Chondrocyte (in vitro differentiated cells): ENCODE measurements around the gene PLEKHA6. TPM values are rescaled to one million over a fixed set of nuclear protein-coding genes. Genes with fewer than 3 reads are reported as not detected.

Source experiments
- DNase-seq: peaks from one replicate; pipeline ENCODE4 v3.0.0; 2021; ENCODE audit warnings: mixed read lengths, low spot score
- H3K27ac Mint-ChIP-seq: one replicate; pipeline ENCODE4 v1.8.0; 2021; ENCODE audit warnings: mild to moderate bottlenecking, moderate library complexity, mixed read lengths; ENCODE audit not compliant: unreplicated experiment
- H3K27me3 Mint-ChIP-seq: 2 replicates; pipeline ENCODE4 v1.8.0; 2021; ENCODE audit warnings: low read depth, mixed read lengths
- H3K36me3 Mint-ChIP-seq: 2 replicates; pipeline ENCODE4 v1.8.0; 2021; ENCODE audit warnings: low read depth, mixed read lengths
- H3K4me1 Mint-ChIP-seq: 2 replicates; pipeline ENCODE4 v1.8.0; 2021; ENCODE audit warnings: low read depth, mild to moderate bottlenecking, mixed read lengths
- H3K4me3 Mint-ChIP-seq: one replicate; pipeline ENCODE4 v1.8.0; 2021; ENCODE audit warnings: mild to moderate bottlenecking, moderate library complexity, mixed read lengths; ENCODE audit not compliant: unreplicated experiment
- H3K9me3 Mint-ChIP-seq: 2 replicates; pipeline ENCODE4 v1.8.0; 2021; ENCODE audit warnings: low read depth, mixed read lengths
- total RNA-seq: library from RNA; stranded (reverse); gene quantifications from 3 replicates; pipeline ENCODE4 v1.2.1, GENCODE V29; 2021
- TF ChIP-seq, protein P1 (sequence below): fragments of 200-600 bp; sonication (generic); IDR thresholded peaks from 2 replicates; pipeline ENCODE4 v1.5.0; 2021; ENCODE audit warnings: antibody characterized with exemption, mild to moderate bottlenecking, moderate library complexity

Gene PLEKHA6
- total RNA-seq, 1 donor from 2014 or later, result 0.15 TPM

DNA sequence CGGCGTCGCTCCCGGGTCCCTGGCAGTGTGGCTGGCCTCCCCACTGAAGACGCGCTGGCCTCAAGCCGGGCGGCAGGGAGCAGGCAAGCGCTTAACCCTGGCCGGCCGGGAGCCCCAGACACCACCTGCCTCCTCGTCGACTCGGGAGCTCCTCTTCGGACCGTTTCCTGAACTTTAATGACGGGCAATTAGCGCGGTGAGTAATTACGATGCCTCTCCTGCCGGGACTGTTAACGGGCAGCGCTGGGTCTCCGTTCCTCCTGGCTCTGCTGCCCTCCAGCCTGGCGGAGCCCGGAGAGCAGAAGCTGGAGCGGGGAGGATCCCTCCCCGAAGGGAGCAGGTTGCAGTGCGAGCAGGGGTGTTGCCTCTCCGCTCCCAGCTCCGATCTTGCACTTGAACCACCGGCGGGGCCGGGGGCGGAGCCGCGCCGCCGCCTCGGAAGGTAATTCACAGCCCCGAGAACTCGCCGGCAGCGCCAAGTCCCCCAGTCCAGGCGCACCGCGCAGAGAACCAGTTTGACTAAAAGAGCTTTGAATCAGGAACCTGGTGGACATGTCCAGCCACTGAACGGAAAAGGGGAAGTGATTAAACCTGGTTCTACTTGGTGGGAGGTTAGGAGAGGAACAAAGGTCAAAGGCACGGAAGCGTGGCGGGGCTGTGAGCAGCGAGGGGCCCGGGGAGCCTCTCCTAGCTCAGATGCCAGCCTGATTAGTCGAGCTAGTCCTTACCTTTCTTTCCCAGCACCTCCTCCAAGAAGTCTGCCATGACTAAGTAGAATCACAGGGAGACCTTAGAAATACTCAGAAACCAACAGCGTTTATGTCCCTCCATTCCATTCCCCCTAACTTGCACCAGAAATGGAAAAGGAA lies 18.3 kb upstream of the PLEKHA6 start:
- no peak overlapping the region for H3K27ac Mint-ChIP-seq

GRCh38 chr1:204376919-204377799 lies 17.4 kb upstream of the PLEKHA6 start:
- TF ChIP-seq, protein P1, sequence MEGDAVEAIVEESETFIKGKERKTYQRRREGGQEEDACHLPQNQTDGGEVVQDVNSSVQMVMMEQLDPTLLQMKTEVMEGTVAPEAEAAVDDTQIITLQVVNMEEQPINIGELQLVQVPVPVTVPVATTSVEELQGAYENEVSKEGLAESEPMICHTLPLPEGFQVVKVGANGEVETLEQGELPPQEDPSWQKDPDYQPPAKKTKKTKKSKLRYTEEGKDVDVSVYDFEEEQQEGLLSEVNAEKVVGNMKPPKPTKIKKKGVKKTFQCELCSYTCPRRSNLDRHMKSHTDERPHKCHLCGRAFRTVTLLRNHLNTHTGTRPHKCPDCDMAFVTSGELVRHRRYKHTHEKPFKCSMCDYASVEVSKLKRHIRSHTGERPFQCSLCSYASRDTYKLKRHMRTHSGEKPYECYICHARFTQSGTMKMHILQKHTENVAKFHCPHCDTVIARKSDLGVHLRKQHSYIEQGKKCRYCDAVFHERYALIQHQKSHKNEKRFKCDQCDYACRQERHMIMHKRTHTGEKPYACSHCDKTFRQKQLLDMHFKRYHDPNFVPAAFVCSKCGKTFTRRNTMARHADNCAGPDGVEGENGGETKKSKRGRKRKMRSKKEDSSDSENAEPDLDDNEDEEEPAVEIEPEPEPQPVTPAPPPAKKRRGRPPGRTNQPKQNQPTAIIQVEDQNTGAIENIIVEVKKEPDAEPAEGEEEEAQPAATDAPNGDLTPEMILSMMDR, result no peak
- Mint-ChIP-seq H3K9me3 (no peaks in the 10 kb centered on the region), H3K4me3 (peak overlapping the region; percentile 61), H3K36me3 (no peaks in the 10 kb centered on the region), H3K4me1 (peaks cover 10% of the 10 kb centered on the region), H3K27me3 (peaks cover 48% of the 10 kb centered on the region), H3K27ac (no peak overlapping the region)
- DNase-seq, result no peak

More for the DNA sequence above, 18.3 kb upstream of the PLEKHA6 start:
- peaks cover 10% of the 10 kb centered on the region for H3K4me1 Mint-ChIP-seq
- no peaks in the 10 kb centered on the region for H3K9me3 Mint-ChIP-seq
- H3K36me3 Mint-ChIP-seq, result no peaks in the 10 kb centered on the region
- peaks cover 41% of the 10 kb centered on the region for H3K27me3 Mint-ChIP-seq
- H3K4me3 Mint-ChIP-seq, result peak overlapping the region; percentile 75
- TF ChIP-seq, protein P1, result no peak
- no peak for DNase-seq

DNA sequence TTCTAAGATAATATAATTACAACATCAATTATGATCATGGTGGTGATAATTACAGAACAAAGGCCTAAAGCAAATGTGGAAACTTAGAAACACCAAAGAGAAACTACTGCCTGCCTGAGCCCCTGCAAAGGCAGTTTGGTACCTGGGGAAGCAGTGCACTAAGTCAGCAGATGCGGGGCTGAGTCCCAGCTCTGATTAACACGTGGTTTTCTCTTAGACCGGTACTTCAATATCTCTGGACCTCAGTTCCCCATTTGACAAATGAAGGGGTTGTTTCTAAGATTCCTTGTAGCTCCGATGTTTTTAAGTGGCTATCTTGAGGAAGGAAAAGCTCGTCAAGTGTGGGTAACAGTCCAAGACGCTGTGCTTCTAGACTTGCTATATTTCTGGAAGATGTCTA lies 16.7 kb upstream of the PLEKHA6 start:
- no peaks in the 10 kb centered on the region for H3K9me3 Mint-ChIP-seq
- TF ChIP-seq, protein P1, result no peak
- H3K4me3 Mint-ChIP-seq, result no peak overlapping the region
- H3K27me3 Mint-ChIP-seq, result peaks cover 52% of the 10 kb centered on the region
- H3K27ac Mint-ChIP-seq, result no peak overlapping the region
- DNase-seq, result no peak
- H3K4me1 Mint-ChIP-seq, result peaks cover 10% of the 10 kb centered on the region
- no peaks in the 10 kb centered on the region for H3K36me3 Mint-ChIP-seq

GRCh38 chr1:204373911-204374310 lies 14.2 kb upstream of the PLEKHA6 start:
- DNase-seq, result no peak
- no peak overlapping the region for H3K27ac Mint-ChIP-seq
- H3K9me3 Mint-ChIP-seq, result no peaks in the 10 kb centered on the region
- H3K4me1 Mint-ChIP-seq, result peaks cover 10% of the 10 kb centered on the region
- peaks cover 47% of the 10 kb centered on the region for H3K27me3 Mint-ChIP-seq
- no peaks in the 10 kb centered on the region for H3K36me3 Mint-ChIP-seq
- no peak overlapping the region for H3K4me3 Mint-ChIP-seq
- TF ChIP-seq, protein P1, result no peak

- no peaks in the 10 kb centered on the region for H3K9me3 Mint-ChIP-seq
- H3K27me3 Mint-ChIP-seq, result peaks cover 56% of the 10 kb centered on the region
Observed at GRCh38 chr1:204370176-204370575, 10.4 kb upstream of the PLEKHA6 start.

More at GRCh38 chr1:204370176-204370575, 10.4 kb upstream of the PLEKHA6 start:
- Mint-ChIP-seq H3K27ac (no peak overlapping the region), H3K4me1 (no peaks in the 10 kb centered on the region), H3K36me3 (no peaks in the 10 kb centered on the region), H3K4me3 (no peak overlapping the region)
- TF ChIP-seq, protein P1, result no peak
- no peak for DNase-seq
